Endothelial cell of umbilical vein (primary cell): ENCODE measurements around the gene SYNGR1. TPM values are rescaled to one million over a fixed set of nuclear protein-coding genes. Genes with fewer than 3 reads are reported as not detected.

ENCODE experiments used
- BruUV-seq: library from RNA; stranded (reverse); fragments of 400-500 nt; replicated peaks from 2 replicates; lab custom pipeline; 2021; lab: Mats Ljungman, UMichigan
- CTCF ChIA-PET: fragments of 300-600, 350-600 bp; sonication (Branson Sonifier 250); formaldehyde crosslinking; loops from one replicate; lab custom pipeline; 2021; ENCODE audit warnings: antibody characterized with exemption, inconsistent platforms; lab: Charles Lee
- POLR2A ChIA-PET: fragments of 300-600, 350-600 bp; sonication (Branson Sonifier 250); formaldehyde crosslinking; loops from one replicate; lab custom pipeline; 2021; ENCODE audit warnings: antibody characterized with exemption, inconsistent platforms; lab: Charles Lee
- DNase-seq: peaks from one replicate; pipeline ENCODE4 v3.0.0-alpha.2; 2011; ENCODE audit warnings: low read depth, low spot score
- FAIRE-seq: peaks from 2 replicates; lab custom pipeline; 2011; peaks lifted over from hg19 to GRCh38; lab: Jason Lieb, UNC
- H2AFZ ChIP-seq: 2 replicates; pipeline ENCODE4 v1.6.0; 2012; ENCODE audit warnings: low read depth, low read length, control low read depth, inconsistent platforms
- H3K27ac ChIP-seq: 2 replicates; pipeline ENCODE4 v1.5.1; 2011; ENCODE audit warnings: low read depth, mild to moderate bottlenecking, control low read depth, low read length, moderate library complexity; ENCODE audit not compliant: insufficient read depth
- H3K27me3 ChIP-seq, 2 experiments: 2 replicates each; pipeline versions ENCODE4 v1.6.0 to v1.6.1; 2011; ENCODE audit warnings: low read length in 2 of 2, mixed read lengths in 1 of 2; ENCODE audit not compliant: control insufficient read depth in 2 of 2, insufficient read depth in 2 of 2
- H3K36me3 ChIP-seq, 2 experiments: 2 replicates in 1 of 2; 3 replicates in 1 of 2; pipeline ENCODE4 v1.5.1; 2011; ENCODE audit warnings: low read length in 2 of 2, mild to moderate bottlenecking in 1 of 2, moderate library complexity in 1 of 2; ENCODE audit not compliant: control insufficient read depth in 2 of 2, insufficient read depth in 2 of 2; ENCODE audit errors: extremely low read depth in 1 of 2
- H3K4me1 ChIP-seq: 3 replicates; pipeline ENCODE4 v1.5.1; 2011; ENCODE audit warnings: mild to moderate bottlenecking, low read length; ENCODE audit not compliant: control insufficient read depth, insufficient read depth; ENCODE audit errors: extremely low read depth
- H3K4me2 ChIP-seq: 2 replicates; pipeline ENCODE4 v1.6.1; 2011; ENCODE audit warnings: low read length, control low read depth, mixed read lengths; ENCODE audit not compliant: insufficient read depth
- H3K4me3 ChIP-seq, 3 experiments: fragments of 200-600 bp in 1 of 3; sonication (generic), shearing (Covaris generic) in 1 of 3; replicated peaks in 1 of 3; 2 replicates each; pipeline ENCODE4 v1.5.1; 2011 to 2016; ENCODE audit warnings: control low read depth in 3 of 3, low read length in 3 of 3, mild to moderate bottlenecking in 2 of 3, inconsistent platforms in 1 of 3, low read depth in 1 of 3, moderate library complexity in 1 of 3; ENCODE audit not compliant: insufficient read depth in 1 of 3
- H3K79me2 ChIP-seq: 2 replicates; pipeline ENCODE4 v1.6.0; 2012; ENCODE audit warnings: low read length, inconsistent platforms; ENCODE audit not compliant: control insufficient read depth, insufficient read depth
- H3K9ac ChIP-seq: replicated peaks from 2 replicates; pipeline ENCODE3; 2011; ENCODE audit warnings: low read length, control low read depth; ENCODE audit not compliant: insufficient read depth; ENCODE audit errors: extremely low read depth
- H3K9me1 ChIP-seq: replicated peaks from 3 replicates; pipeline ENCODE4 v1.6.0; 2011; ENCODE audit warnings: mild to moderate bottlenecking, low read length; ENCODE audit not compliant: control insufficient read depth, insufficient read depth; ENCODE audit errors: extremely low read depth
- H3K9me3 ChIP-seq: replicated peaks from 2 replicates; pipeline ENCODE4 v1.5.1; 2012; ENCODE audit warnings: low read length, inconsistent platforms; ENCODE audit not compliant: control insufficient read depth, insufficient read depth
- H4K20me1 ChIP-seq: replicated peaks from 2 replicates; pipeline ENCODE3; 2011; ENCODE audit warnings: mild to moderate bottlenecking, low read length; ENCODE audit not compliant: control insufficient read depth, insufficient read depth; ENCODE audit errors: extremely low read depth
- CTCF ChIP-seq, 2 donors: IDR thresholded peaks; 1 replicate in 1 of 2; 2 replicates in 1 of 2; pipeline ENCODE4 v1.5.1; 2011; ENCODE audit warnings: low read length in 2 of 2, mild to moderate bottlenecking in 2 of 2, moderate library complexity in 2 of 2, control low read depth in 1 of 2, inconsistent platforms in 1 of 2, low read depth in 1 of 2; ENCODE audit not compliant: insufficient read depth in 1 of 2; ENCODE audit errors: extremely low read depth in 1 of 2
- EZH2 ChIP-seq: IDR thresholded peaks from 2 replicates; pipeline ENCODE4 v1.6.1; 2012; ENCODE audit warnings: borderline replicate concordance, low read depth, mild to moderate bottlenecking, moderate library complexity, low read length, inconsistent platforms; ENCODE audit not compliant: severe bottlenecking
- FOS ChIP-seq: IDR thresholded peaks from 2 replicates; pipeline ENCODE4 v1.6.1; 2011; ENCODE audit warnings: mild to moderate bottlenecking, low read length, moderate library complexity, borderline replicate concordance; ENCODE audit not compliant: insufficient read depth
- GATA2 ChIP-seq: IDR thresholded peaks from 2 replicates; pipeline ENCODE4 v1.7.0; 2011; ENCODE audit warnings: low read depth, mild to moderate bottlenecking, moderate library complexity, mixed read lengths, low read length; ENCODE audit not compliant: insufficient read length, insufficient read depth
- JUN ChIP-seq: IDR thresholded peaks from 2 replicates; pipeline ENCODE4 v1.6.1; 2011; ENCODE audit warnings: borderline replicate concordance, low read depth; ENCODE audit not compliant: insufficient read length, insufficient read depth
- MAX ChIP-seq: IDR thresholded peaks from 2 replicates; pipeline ENCODE4 v1.6.1; 2011; ENCODE audit not compliant: insufficient read depth, insufficient read length
- MYC ChIP-seq: IDR thresholded peaks from one replicate; pipeline ENCODE4 v1.6.1; 2011; ENCODE audit warnings: mild to moderate bottlenecking, low read depth, low read length
- POLR2A ChIP-seq: IDR thresholded peaks from 2 replicates; pipeline ENCODE4 v1.6.1; 2012; ENCODE audit warnings: low read depth, mild to moderate bottlenecking, control low read depth, low read length
- POLR2AphosphoS5 ChIP-seq: IDR thresholded peaks from 2 replicates; pipeline ENCODE4 v1.6.1; 2012; ENCODE audit warnings: low read depth, mild to moderate bottlenecking, control low read depth, low read length, moderate library complexity; ENCODE audit not compliant: insufficient read depth
- dilution Hi-C: fragments of 300-500 bp; cut with MboI; formaldehyde crosslinking; loops from one replicate; pipeline ENCODE4 v1.15.0; 2019; ENCODE audit warnings: low sequenced_read_pairs; ENCODE audit not compliant: extremely low pct_ligation_motif_present
- intact Hi-C: fragments of 100-400 bp; cut with micrococcal nuclease; formaldehyde crosslinking; loops from one replicate; pipeline ENCODE4 v1.10.0; 2022
- polyA plus RNA-seq, 4 experiments: library from polyadenylated mRNA; depleted of rRNA in 3 of 4; stranded (reverse) in 3 of 4; unstranded in 1 of 4; fragments of >200 nt; gene quantifications; 2 replicates each; pipeline versions ENCODE4 v1.2.1 to v1.2.3, GENCODE V29; 2011 to 2012; ENCODE audit warnings: missing spikeins in 1 of 4
- total RNA-seq: library from RNA; stranded (reverse); gene quantifications from 2 replicates; pipeline ENCODE4 v1.2.3, GENCODE V29; 2021

The SYNGR1 gene
- total and polyA plus RNA-seq, 2 donors (not counting 3 experiments of a cell fraction or from before 2014, with no cell fraction given): 3.8 to 10.2 TPM

- FAIRE-seq: no peak
- H3K4me2 ChIP-seq: no peak overlapping the region
- dilution Hi-C loops: no loop called here
- POLR2A ChIA-PET: no interaction called here
- no peaks in the 10 kb centered on the region for H3K79me2 ChIP-seq
- CTCF ChIA-PET: no interaction called here
- no peaks in the 10 kb centered on the region for H3K9me1 ChIP-seq
- H3K27me3 ChIP-seq: no peaks in the 10 kb centered on the region
- no peak overlapping the region for H2AFZ ChIP-seq
- BruUV-seq: no TSS peak
- no peaks in the 10 kb centered on the region for H3K36me3 ChIP-seq
- H3K27ac ChIP-seq: no peak overlapping the region
- intact Hi-C loops: no loop called here
- no peak for TF ChIP-seq GATA2
- TF ChIP-seq CTCF (IDR thresholded peaks at IDR 0.05; ENCODE audit: extremely low read depth in 1 of 2, insufficient read depth in 1 of 2, low read depth in 1 of 2, low read length in 2 of 2): no peak
- TF ChIP-seq JUN: no peak
- no peak for TF ChIP-seq MYC
- TF ChIP-seq POLR2A: no peak
- no peak for TF ChIP-seq EZH2
- TF ChIP-seq FOS: no peak
- no peak for TF ChIP-seq MAX
- TF ChIP-seq POLR2AphosphoS5: no peak
- no peaks in the 10 kb centered on the region for H3K9me3 ChIP-seq
- no peak overlapping the region for H3K9ac ChIP-seq
- H4K20me1 ChIP-seq: no peaks in the 10 kb centered on the region
- no peak overlapping the region for H3K4me3 ChIP-seq
- no peaks in the 10 kb centered on the region for H3K4me1 ChIP-seq
- no peak for DNase-seq
Observed at GRCh38 chr22:39360242-39360641, 10.5 kb downstream of the SYNGR1 start.
